Measurements from ENCODE around the gene SEBOX.

The SEBOX gene

GRCh38 chr17:28338056-28338768 is 26.8 kb downstream of the SEBOX start:
- no peak for DNase-seq

- peak in 1 of 2 donors; percentile 29 for DNase-seq
These were observed 28.8 kb downstream of the SEBOX start for GRCh38 chr17:28335959-28336871.

GRCh38 chr17:28335201-28335958 is 29.6 kb downstream of the SEBOX start, which contains the start of the genes IFT20 and TNFAIP1:
IFT20 (minus strand) TSS chr17:28335472; CDS start chr17:28331985, 3,487 bp downstream.
TNFAIP1 (plus strand) TSS chr17:28335761; CDS start chr17:28339522, 3,761 bp downstream.
- DNase-seq, result peak; percentile 99 to 100

GRCh38 chr17:28334666-28335200 is 30.3 kb downstream of the SEBOX start:
- DNase-seq, result no peak

DNA sequence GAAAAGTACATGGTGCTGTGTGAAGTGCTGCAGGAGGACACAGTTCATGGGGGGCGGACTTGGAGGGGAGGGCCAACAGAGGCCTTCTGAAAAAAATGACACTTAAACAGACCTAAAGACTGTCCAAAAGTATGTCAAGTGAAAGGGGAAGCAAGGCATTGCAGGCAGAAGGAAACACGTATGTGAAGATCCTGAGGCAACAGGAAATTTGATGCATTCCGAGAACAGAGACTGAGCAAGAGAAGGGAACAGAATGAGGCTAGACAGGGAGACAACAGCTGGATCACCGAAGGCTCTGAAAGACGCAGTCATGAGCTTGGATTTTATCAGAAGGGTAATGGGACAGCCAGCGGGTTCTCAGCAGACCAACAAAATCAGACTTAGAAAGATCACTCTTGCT is 30.8 kb downstream of the SEBOX start:
- no peak for DNase-seq

GRCh38 chr17:28333083-28333746 is 31.8 kb downstream of the SEBOX start:
- no peak for DNase-seq

DNA sequence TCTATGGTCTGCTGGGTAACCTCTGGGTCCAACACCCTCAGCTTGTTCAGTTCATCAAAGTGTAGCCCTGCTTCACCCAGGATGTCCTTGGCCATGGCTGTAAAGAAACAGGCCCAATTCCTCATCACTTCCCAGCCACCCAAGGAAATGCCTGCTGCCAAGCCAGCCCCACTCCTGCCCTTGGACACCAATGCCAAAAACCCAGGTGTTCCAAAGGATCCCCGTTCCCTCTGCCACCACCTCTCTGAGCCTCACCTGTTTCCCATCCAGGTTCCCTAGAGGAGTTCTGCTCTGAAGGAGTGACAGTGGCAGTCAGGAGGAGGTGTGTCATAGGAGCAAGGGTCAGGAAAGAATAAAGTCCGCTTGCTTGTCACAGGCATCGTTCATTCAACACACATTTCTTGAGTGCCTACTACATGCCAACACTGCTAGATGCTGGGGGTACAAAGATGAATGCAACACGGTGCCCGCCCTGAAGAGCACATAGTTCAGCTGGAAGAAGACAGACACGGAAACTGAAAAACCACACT is 33.0 kb downstream of the SEBOX start:
- no peak for DNase-seq

GRCh38 chr17:28330671-28331070 is 34.3 kb downstream of the SEBOX start:
- DNase-seq, result no peak

GRCh38 chr17:28328325-28328724 is 36.7 kb downstream of the SEBOX start:
- DNase-seq, result no peak

- no peak for DNase-seq
These were observed 37.3 kb downstream of the SEBOX start for GRCh38 chr17:28327709-28328108.

DNA sequence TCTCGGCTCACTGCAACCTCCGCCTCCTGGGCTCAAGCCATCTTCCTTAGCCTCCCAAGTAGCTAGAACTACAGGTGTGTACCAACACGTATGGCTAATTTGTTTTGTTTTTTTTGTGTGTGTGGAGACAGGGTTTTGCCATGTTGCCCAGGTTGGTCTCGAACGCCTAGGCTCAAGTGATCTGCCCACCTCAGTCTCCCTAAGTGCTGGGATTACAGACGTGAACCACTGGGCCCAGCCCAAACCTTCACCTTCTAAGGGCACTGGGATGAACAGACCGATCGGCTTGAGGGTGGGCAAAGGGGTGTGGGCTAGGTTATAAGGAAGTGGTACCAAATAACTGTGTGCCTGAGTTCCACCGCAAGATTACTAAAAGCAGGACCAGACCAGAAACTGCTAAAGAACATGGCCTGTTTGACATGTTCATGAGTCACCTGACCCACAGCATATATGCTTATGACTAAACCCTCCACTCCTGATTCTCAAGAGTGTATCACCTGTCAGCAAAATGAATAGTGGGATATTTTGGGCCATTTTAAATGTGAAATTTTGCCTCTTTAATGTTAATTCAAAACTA is 37.9 kb downstream of the SEBOX start:
- no peak for DNase-seq

DNA sequence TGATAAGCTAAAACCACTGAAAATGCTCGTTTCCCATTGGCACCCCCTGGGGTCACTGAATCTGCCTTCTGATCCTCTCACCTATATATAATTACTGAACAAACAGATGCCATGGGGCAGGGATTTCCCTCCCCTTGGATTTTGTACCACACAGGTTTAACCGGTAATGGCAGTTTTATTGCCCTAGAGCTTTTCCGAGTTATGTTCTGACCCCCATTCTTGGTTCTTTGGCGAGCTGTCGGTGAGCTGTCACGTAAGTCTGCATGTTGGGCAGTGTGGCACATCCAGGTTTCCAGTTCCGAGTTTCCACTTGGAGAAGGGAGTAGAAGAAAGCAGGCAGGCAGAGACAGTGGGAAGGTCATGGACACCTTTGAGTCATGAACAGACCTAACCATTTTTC is 38.9 kb downstream of the SEBOX start:
- DNase-seq, result no peak

- DNase-seq, result no peak
These were observed 39.8 kb downstream of the SEBOX start for GRCh38 chr17:28325211-28325610.

GRCh38 chr17:28324781-28325180 is 40.2 kb downstream of the SEBOX start:
- DNase-seq, result no peak

- no peak for DNase-seq
These were observed 40.7 kb downstream of the SEBOX start for GRCh38 chr17:28324267-28324745.

DNA sequence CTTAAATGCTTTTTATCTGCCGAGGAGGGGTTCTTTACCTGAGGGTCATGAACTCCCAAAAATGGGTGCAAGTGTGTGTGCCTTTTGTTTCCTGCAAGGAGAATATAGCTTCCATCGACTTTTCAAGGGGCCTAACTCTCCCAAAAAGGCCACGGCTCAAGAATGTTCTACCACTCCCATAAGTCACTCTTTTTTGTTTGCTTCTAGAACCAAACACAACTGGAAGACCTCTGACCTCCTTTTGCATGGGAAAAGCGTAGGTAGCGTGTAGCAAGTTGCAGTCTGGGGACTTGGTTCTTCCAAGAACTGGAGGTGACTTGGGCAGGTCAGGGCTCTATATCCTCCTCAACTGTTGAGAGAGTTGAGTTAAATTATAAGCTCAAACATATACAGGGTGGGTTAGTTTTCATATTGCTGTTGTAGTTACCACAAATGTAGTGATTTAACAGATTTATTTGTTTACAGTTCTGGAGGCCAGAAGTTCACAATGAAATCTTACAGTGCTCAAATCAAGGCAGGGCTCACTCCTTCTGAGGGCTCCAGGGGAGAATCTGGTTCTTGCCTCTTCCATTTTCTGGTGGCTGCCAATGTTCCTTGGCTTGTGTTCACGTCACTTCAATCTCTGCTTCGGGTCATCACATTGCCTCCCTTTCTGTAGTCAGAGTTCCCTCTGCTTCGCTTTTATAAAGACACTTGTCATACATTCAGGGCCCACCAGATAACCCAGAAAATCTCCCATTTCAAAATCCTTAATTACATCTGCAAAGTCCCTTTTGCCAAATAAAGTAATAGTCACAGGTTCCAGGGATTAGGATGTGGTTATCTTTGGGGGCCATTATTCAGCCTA is 44.6 kb downstream of the SEBOX start:
- DNase-seq, result no peak

DNA sequence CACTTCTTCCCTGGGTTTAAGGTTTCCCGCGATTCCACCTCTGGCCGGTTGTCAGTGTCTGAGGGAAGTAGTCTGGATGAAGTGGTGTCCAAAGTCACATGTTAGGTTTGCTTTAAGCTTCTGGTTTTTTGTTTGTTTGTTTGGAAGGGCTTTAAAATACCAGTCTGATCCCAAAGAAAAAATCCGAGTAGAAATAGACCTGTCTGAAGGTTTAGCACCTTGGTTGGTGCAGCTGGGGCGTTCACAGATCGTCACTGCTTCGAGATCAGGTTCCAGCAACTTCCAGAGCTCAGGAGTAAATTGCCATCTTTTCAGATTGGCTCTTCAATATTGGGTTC is 45.4 kb downstream of the SEBOX start:
- no peak for DNase-seq

DNA sequence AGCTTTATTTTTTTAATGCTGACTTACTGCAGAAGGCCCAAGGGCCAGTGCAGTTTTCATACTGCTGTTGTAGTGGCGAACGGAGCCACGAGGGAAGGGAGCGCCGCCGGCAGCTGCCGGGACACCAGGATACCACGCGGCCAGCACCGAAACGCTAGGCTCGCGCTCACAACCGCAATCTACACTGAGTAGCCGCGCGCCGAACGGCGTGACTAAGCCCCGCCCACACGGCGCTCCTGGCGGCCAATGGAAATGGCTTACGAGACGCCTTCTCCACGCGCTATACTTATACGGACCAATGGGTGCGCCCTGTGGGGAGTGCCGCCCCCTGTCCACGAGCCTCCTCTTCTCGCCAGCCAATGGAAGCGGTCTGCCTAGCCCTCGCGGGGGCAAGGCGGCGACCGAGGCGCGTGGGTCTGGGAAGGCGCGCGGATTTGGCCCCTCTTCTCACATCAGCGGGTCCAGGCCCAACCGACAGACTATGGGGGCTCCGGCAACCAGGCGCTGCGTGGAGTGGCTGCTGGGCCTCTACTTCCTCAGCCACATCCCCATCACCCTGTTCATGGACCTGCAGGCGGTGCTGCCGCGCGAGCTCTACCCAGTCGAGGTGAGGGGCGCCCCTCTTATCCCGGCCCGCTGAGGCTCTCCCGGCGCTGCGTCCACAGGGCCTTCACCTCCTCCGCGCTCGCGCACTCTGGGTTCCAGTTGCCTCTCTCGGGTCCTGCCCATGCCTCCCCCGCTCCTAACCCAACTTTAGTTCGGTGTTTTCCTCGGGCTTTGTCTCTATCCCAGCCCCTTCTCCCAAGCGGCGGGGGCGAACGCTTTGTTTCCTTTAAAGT is 46.0 kb downstream of the SEBOX start, which contains the start of gene TMEM97:
TSS of gene TMEM97 (plus strand) at position 442 of the 839 bp plus-strand sequence. CDS start at position 482, 40 bp downstream.
- DNase-seq, result peak; percentile 95

DNA sequence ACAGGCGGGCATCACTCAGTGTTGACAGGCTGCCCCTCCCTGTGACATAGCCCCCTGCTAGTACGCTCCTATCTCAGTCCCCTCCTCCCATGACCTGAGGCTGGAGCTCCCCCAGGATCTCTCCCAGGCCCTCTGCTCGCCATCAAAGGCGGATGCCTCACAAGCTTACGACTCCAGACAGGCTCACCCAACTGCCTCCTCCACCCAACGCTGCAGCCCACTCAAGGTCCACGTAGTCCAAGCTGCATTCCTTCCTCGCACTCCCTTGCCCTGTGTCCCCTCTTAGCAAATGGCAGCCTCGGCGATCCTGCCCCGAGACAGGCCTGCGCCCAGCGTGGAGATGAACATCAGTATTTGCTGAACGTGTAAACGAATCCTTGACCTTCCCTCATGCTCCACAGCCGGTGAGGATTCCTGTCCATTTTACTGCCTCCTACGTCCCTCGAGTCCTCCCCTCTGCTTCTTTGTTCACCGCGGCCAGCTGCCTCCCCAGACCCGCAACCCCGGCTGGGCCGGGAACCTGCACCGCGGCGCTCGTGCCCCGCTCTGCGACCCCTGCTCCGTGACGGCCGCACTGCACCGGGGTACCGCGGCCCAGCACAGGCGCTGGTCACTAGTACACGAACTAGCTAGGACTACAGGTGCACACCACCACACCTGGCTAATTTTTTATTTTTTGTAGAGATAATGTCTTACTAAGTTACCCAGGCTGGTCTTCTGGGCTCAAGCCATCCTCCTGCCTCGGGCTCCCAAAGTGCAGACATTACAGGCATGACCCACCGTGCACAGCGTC is 46.8 kb downstream of the SEBOX start:
- no peak for DNase-seq

Data from CD4-positive, alpha-beta T cell treated with Interleukin-1 beta for 1 hour (primary cell).